OCI-LY7 (cell line): ENCODE data around the gene PLCB1. TPM values are rescaled to one million over a fixed set of nuclear protein-coding genes. Genes with fewer than 3 reads are reported as not detected.

Experiments used
- BruUV-seq: library from RNA; stranded (reverse); fragments of 400-500 nt; replicated peaks from 2 replicates; lab custom pipeline; 2021; lab: Mats Ljungman, UMichigan
- CTCF ChIA-PET: fragments of 300-600 bp; sonication (Branson Sonifier 250); formaldehyde crosslinking; loops from one replicate; lab custom pipeline; 2022; ENCODE audit warnings: antibody characterized with exemption; ENCODE audit not compliant: unreplicated experiment; lab: Charles Lee
- POLR2A ChIA-PET: fragments of 300-600 bp; sonication (Branson Sonifier 250); formaldehyde crosslinking; loops from one replicate; lab custom pipeline; 2022; ENCODE audit warnings: antibody characterized with exemption; lab: Charles Lee
- DNase-seq: peaks from one replicate; pipeline ENCODE4 v3.0.0-alpha.2; 2015; ENCODE audit warnings: low spot score
- H2AFZ ChIP-seq: fragments of 200-600 bp; sonication (generic), shearing (Covaris generic); 2 replicates; pipeline ENCODE4 v1.6.1; 2014; ENCODE audit warnings: mild to moderate bottlenecking, antibody characterized with exemption, low read length, moderate library complexity
- H3K27ac ChIP-seq: fragments of 200-600 bp; sonication (generic); 2 replicates; pipeline ENCODE4 v1.5.1; 2014; ENCODE audit warnings: mixed run types, low read depth, mild to moderate bottlenecking, moderate library complexity, low read length, inconsistent platforms; ENCODE audit not compliant: poor library complexity, severe bottlenecking
- H3K36me3 ChIP-seq: fragments of 200-600 bp; sonication (generic); 2 replicates; pipeline ENCODE4 v1.6.1; 2014; ENCODE audit warnings: mild to moderate bottlenecking, antibody characterized with exemption, low read length, moderate library complexity, mixed read lengths; ENCODE audit not compliant: insufficient read depth
- H3K4me1 ChIP-seq: fragments of 200-600 bp; sonication (generic); 2 replicates; pipeline ENCODE4 v1.5.1; 2014; ENCODE audit warnings: mild to moderate bottlenecking, low read length; ENCODE audit not compliant: insufficient read depth, poor library complexity, severe bottlenecking
- H3K4me2 ChIP-seq: fragments of 200-600 bp; sonication (generic); 2 replicates; pipeline ENCODE4 v1.6.1; 2014; ENCODE audit warnings: mild to moderate bottlenecking, low read length
- H3K4me3 ChIP-seq: fragments of 200-600 bp; sonication (generic); 2 replicates; pipeline ENCODE4 v1.5.1; 2014; ENCODE audit warnings: mild to moderate bottlenecking, low read depth, low read length; ENCODE audit not compliant: poor library complexity, severe bottlenecking
- H3K79me2 ChIP-seq: fragments of 200-600 bp; sonication (generic); 2 replicates; pipeline ENCODE4 v1.6.1; 2016; ENCODE audit warnings: low read depth, mild to moderate bottlenecking, low read length, moderate library complexity, mixed read lengths; ENCODE audit not compliant: insufficient read depth
- H3K9me2 ChIP-seq: fragments of 200-600 bp; sonication (generic); 2 replicates; pipeline ENCODE4 v1.6.1; 2016; ENCODE audit warnings: mild to moderate bottlenecking, low read length, mixed read lengths; ENCODE audit not compliant: insufficient read depth
- H3K9me3 ChIP-seq: fragments of 200-600 bp; sonication (generic); 2 replicates; pipeline ENCODE4 v1.6.1; 2014; ENCODE audit warnings: mild to moderate bottlenecking, mixed run types, low read length, mixed read lengths
- H4K20me1 ChIP-seq: fragments of 200-600 bp; sonication (generic); 2 replicates; pipeline ENCODE4 v1.6.1; 2014; ENCODE audit warnings: mild to moderate bottlenecking, antibody characterized with exemption, low read length, moderate library complexity, mixed read lengths; ENCODE audit not compliant: insufficient read depth
- CTCF ChIP-seq: fragments of 200-600 bp; sonication (generic); conservative IDR thresholded peaks from 2 replicates; pipeline ENCODE4 v1.5.1; 2014; ENCODE audit warnings: mild to moderate bottlenecking, antibody characterized with exemption, low read length, moderate library complexity, mixed read lengths
- EZH2phosphoT487 ChIP-seq: fragments of 200-600 bp; sonication (generic); IDR thresholded peaks from 2 replicates; pipeline ENCODE4 v1.6.1; 2018; ENCODE audit warnings: low read depth, borderline replicate concordance, mild to moderate bottlenecking, mixed run types, antibody characterized with exemption, low read length, moderate library complexity, mixed read lengths
- intact Hi-C: fragments of 100-400 bp; cut with micrococcal nuclease; formaldehyde crosslinking; loops from one replicate; pipeline ENCODE4 v1.10.0; 2022; ENCODE audit not compliant: unreplicated experiment
- total RNA-seq, 2 experiments: library from RNA; depleted of rRNA in 1 of 2; stranded (reverse); fragments of >200 nt in 1 of 2; shearing (Covaris generic) in 1 of 2; gene quantifications; 2 replicates each; pipeline ENCODE4 v1.2.3, GENCODE V29; 2014 to 2022

The PLCB1 gene
- total RNA-seq, 2 experiments from 2014 or later: 14.6 to 30.5 TPM

- intact Hi-C loops: no loop called here
- CTCF ChIA-PET: no interaction called here
- Histone ChIP-seq H3K79me2 (no peaks in the 10 kb centered on the region), H4K20me1 (no peaks in the 10 kb centered on the region), H3K4me2 (no peak overlapping the region), H3K27ac (no peak overlapping the region), H2AFZ (no peak overlapping the region), H3K36me3 (no peaks in the 10 kb centered on the region), H3K4me3 (no peak overlapping the region), H3K9me2 (no peaks in the 10 kb centered on the region; the same call in 1 of the 2 replicates), H3K4me1 (no peaks in the 10 kb centered on the region), H3K9me3 (no peaks in the 10 kb centered on the region)
- no TSS peak for BruUV-seq
- POLR2A ChIA-PET: interaction anchor here (1.0 kb wide), 1 partner anchor 11 kb away, joined by 4 read pairs; no protein-coding TSS in a partner anchor
- DNase-seq: no peak
- TF ChIP-seq CTCF: no peak
- no peak for TF ChIP-seq EZH2phosphoT487
Observed at GRCh38 chr20:8569766-8570165, 437.7 kb downstream of the PLCB1 start.

- Histone ChIP-seq H4K20me1 (no peaks in the 10 kb centered on the region), H3K36me3 (no peaks in the 10 kb centered on the region), H3K4me1 (no peaks in the 10 kb centered on the region), H3K9me2 (no peaks in the 10 kb centered on the region; the same call in 1 of the 2 replicates), H2AFZ (no peak overlapping the region), H3K9me3 (no peaks in the 10 kb centered on the region), H3K4me3 (no peak overlapping the region), H3K79me2 (no peaks in the 10 kb centered on the region), H3K4me2 (no peak overlapping the region), H3K27ac (no peak overlapping the region)
- ChIA-PET POLR2A (interaction anchor here (1.1 kb wide), 1 partner anchor 10 kb away, joined by 3 read pairs; no protein-coding TSS in a partner anchor), CTCF (no interaction called here)
- no peak for DNase-seq
- intact Hi-C loops: no loop called here
- no peak for TF ChIP-seq EZH2phosphoT487
- no TSS peak for BruUV-seq
Observed at GRCh38 chr20:8571611-8572010, 439.5 kb downstream of the PLCB1 start.

- CTCF ChIA-PET: no interaction called here
- TF ChIP-seq EZH2phosphoT487 (no peak), CTCF (no peak)
- H2AFZ ChIP-seq: no peak overlapping the region
Observed at GRCh38 chr20:8573686-8574085, 441.6 kb downstream of the PLCB1 start.

More at GRCh38 chr20:8573686-8574085, 441.6 kb downstream of the PLCB1 start:
- Histone ChIP-seq H3K9me2 (no peaks in the 10 kb centered on the region; the same call in 1 of the 2 replicates), H3K36me3 (no peaks in the 10 kb centered on the region), H3K4me1 (no peaks in the 10 kb centered on the region), H3K79me2 (no peaks in the 10 kb centered on the region), H3K4me3 (no peak overlapping the region), H3K9me3 (no peaks in the 10 kb centered on the region), H4K20me1 (no peaks in the 10 kb centered on the region), H3K27ac (no peak overlapping the region), H3K4me2 (no peak overlapping the region)
- no peak for DNase-seq
- intact Hi-C loops: no loop called here
- no TSS peak for BruUV-seq
- POLR2A ChIA-PET: interaction anchor here (0.7 kb wide), 1 partner anchor 559 kb away, joined by 4 read pairs; no protein-coding TSS in a partner anchor
